NCI-H1417 (cell line): ENCODE data around the gene ANKRD24.
A peak's percentile ranks its signal among the peaks of the same experiment; 100 is the strongest.
"Not testable (repeated sequence)": the region's sequence is repeated elsewhere in the genome, so short reads cannot be mapped to it uniquely, and the experiment has no call there.

Experiments used
- DNase-seq, 3 experiments: peaks; one replicate each; lab custom pipeline; 2025; lab: John Stamatoyannopoulos, UW

ANKRD24 gene

GRCh38 chr19:4230237-4230636 is 47.7 kb downstream of the ANKRD24 start:
- DNase-seq, result not testable (repeated sequence)

GRCh38 chr19:4231521-4231920 is 49.0 kb downstream of the ANKRD24 start:
- DNase-seq, result not testable (repeated sequence)

- not testable (repeated sequence) for DNase-seq
These were observed 49.6 kb downstream of the ANKRD24 start for GRCh38 chr19:4232139-4232538.

- DNase-seq, result peak in 1 of 3 experiments; percentile 51
These were observed 50.3 kb downstream of the ANKRD24 start for GRCh38 chr19:4232614-4233281.

- DNase-seq, result peak; percentile 14 to 54 (median 18)
These were observed 50.9 kb downstream of the ANKRD24 start for GRCh38 chr19:4233282-4233853.

- DNase-seq, result no peak
These were observed 51.8 kb downstream of the ANKRD24 start for GRCh38 chr19:4234142-4234861.

- DNase-seq, result no peak
These were observed 52.3 kb downstream of the ANKRD24 start for GRCh38 chr19:4234862-4235201.

GRCh38 chr19:4237510-4237909 is 55.0 kb downstream of the ANKRD24 start:
- DNase-seq, result not testable (repeated sequence)

- DNase-seq, result no peak
These were observed 56.3 kb downstream of the ANKRD24 start for GRCh38 chr19:4238831-4239230.

GRCh38 chr19:4241824-4242430 is 59.4 kb downstream of the ANKRD24 start:
- DNase-seq, result no peak

- not testable (repeated sequence) for DNase-seq
These were observed 63.4 kb downstream of the ANKRD24 start for GRCh38 chr19:4245938-4246337.

- peak; percentile 100 for DNase-seq
These were observed 64.5 kb downstream of the ANKRD24 start, which contains the start of gene YJU2 for GRCh38 chr19:4246767-4247593. Gene YJU2, plus strand, starts transcription at chr19:4247080. Its CDS starts 67 bp downstream, at chr19:4247147.

- no peak for DNase-seq
These were observed 74.1 kb downstream of the ANKRD24 start for GRCh38 chr19:4256563-4256962.

- DNase-seq, result no peak
These were observed 74.5 kb downstream of the ANKRD24 start for GRCh38 chr19:4257025-4257424.

GRCh38 chr19:4258181-4258580 is 75.7 kb downstream of the ANKRD24 start:
- no peak for DNase-seq

GRCh38 chr19:4260613-4261191 is 78.2 kb downstream of the ANKRD24 start:
- DNase-seq, result no peak

- DNase-seq, result no peak
These were observed 82.3 kb downstream of the ANKRD24 start for GRCh38 chr19:4264812-4265211.

- DNase-seq, result no peak
These were observed 83.9 kb downstream of the ANKRD24 start for GRCh38 chr19:4266253-4267000.

GRCh38 chr19:4267101-4267900 is 84.8 kb downstream of the ANKRD24 start:
- peak; percentile 37 to 59 (median 37) for DNase-seq
